22Rv1 (cell line): Measurements from ENCODE around the gene BCOR.

ENCODE experiments used
- ZFX ChIP-seq: fragments of 450-650 bp; IDR thresholded peaks from 2 replicates; pipeline ENCODE4 v1.6.1; 2017; ENCODE audit warnings: antibody characterized with exemption, borderline replicate concordance
- TF ChIP-seq, protein P1 (sequence below): fragments of 450-650 bp; IDR thresholded peaks from 2 replicates; pipeline ENCODE4 v1.5.1; 2017; ENCODE audit warnings: mild to moderate bottlenecking

GRCh38 chrX:40022421-40022820 is 75.3 kb downstream of the BCOR start:
- TF ChIP-seq, protein P1, sequence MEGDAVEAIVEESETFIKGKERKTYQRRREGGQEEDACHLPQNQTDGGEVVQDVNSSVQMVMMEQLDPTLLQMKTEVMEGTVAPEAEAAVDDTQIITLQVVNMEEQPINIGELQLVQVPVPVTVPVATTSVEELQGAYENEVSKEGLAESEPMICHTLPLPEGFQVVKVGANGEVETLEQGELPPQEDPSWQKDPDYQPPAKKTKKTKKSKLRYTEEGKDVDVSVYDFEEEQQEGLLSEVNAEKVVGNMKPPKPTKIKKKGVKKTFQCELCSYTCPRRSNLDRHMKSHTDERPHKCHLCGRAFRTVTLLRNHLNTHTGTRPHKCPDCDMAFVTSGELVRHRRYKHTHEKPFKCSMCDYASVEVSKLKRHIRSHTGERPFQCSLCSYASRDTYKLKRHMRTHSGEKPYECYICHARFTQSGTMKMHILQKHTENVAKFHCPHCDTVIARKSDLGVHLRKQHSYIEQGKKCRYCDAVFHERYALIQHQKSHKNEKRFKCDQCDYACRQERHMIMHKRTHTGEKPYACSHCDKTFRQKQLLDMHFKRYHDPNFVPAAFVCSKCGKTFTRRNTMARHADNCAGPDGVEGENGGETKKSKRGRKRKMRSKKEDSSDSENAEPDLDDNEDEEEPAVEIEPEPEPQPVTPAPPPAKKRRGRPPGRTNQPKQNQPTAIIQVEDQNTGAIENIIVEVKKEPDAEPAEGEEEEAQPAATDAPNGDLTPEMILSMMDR, result no peak
- TF ChIP-seq ZFX, result no peak
